Measurements from ENCODE around the gene PAPSS1.

DNA sequence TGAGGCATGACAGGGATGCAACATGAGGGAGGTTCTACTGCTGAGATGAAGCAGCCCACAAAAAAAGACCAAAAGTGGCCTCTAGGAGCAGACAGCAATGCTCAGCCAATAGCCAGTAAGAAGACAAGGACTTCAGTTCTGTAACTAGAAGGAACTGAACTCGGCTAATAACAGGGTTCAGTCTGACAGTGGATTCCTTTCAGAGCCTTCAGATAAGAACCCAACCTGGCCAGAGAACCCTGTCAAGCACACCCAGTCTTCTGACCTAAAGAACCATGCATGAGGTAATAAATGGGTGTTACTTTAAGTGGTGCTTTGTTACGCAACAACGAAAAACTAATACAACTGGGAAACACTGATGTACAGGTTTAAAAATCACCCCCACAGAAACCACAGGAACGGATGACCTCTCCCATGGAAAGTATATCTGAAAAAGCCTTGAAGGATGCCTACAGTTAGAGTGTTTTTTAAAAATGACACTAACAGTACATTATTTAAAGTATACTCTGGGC, 94.6 kb downstream of the PAPSS1 start:
- TF ChIP-seq, protein P1, sequence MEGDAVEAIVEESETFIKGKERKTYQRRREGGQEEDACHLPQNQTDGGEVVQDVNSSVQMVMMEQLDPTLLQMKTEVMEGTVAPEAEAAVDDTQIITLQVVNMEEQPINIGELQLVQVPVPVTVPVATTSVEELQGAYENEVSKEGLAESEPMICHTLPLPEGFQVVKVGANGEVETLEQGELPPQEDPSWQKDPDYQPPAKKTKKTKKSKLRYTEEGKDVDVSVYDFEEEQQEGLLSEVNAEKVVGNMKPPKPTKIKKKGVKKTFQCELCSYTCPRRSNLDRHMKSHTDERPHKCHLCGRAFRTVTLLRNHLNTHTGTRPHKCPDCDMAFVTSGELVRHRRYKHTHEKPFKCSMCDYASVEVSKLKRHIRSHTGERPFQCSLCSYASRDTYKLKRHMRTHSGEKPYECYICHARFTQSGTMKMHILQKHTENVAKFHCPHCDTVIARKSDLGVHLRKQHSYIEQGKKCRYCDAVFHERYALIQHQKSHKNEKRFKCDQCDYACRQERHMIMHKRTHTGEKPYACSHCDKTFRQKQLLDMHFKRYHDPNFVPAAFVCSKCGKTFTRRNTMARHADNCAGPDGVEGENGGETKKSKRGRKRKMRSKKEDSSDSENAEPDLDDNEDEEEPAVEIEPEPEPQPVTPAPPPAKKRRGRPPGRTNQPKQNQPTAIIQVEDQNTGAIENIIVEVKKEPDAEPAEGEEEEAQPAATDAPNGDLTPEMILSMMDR (IDR thresholded peaks at IDR 0.05; ENCODE audit: borderline replicate concordance, extremely low read depth, low read length, poor library complexity, severe bottlenecking) = no peak
- TF ChIP-seq EZH2 (IDR thresholded peaks at IDR 0.05; ENCODE audit: borderline replicate concordance, low read depth, low read length, severe bottlenecking) = no peak

Measured in DND-41 (cell line).